Neural progenitor cell (in vitro differentiated cells): ENCODE results near the gene JAK3. TPM values are rescaled to one million over a fixed set of nuclear protein-coding genes. Genes with fewer than 3 reads are reported as not detected.

Source experiments
- DNase-seq: peaks from one replicate; pipeline ENCODE4 v3.0.0-alpha.2; 2016; ENCODE audit warnings: low spot score
- H2AFZ ChIP-seq: fragments of 200-600 bp; sonication (generic); replicated peaks from 2 replicates; pipeline ENCODE4 v1.6.1; 2016; ENCODE audit warnings: antibody characterized with exemption
- H3F3A ChIP-seq: fragments of 200-600 bp; sonication (generic); 2 replicates; pipeline ENCODE4 v1.6.1; 2016; ENCODE audit warnings: antibody characterized with exemption, low read depth
- H3K27ac ChIP-seq: fragments of 200-600 bp; sonication (generic); 2 replicates; pipeline ENCODE4 v1.5.1; 2016; ENCODE audit warnings: mild to moderate bottlenecking
- H3K27me3 ChIP-seq: fragments of 200-600 bp; sonication (generic); 2 replicates; pipeline ENCODE4 v1.6.1; 2016; ENCODE audit warnings: mild to moderate bottlenecking, moderate library complexity
- H3K36me3 ChIP-seq: fragments of 200-600 bp; sonication (generic); 2 replicates; pipeline ENCODE4 v1.5.1; 2016
- H3K4me1 ChIP-seq: fragments of 200-600 bp; sonication (generic); 2 replicates; pipeline ENCODE4 v1.6.1; 2016; ENCODE audit warnings: mixed run types
- H3K4me2 ChIP-seq: fragments of 200-600 bp; sonication (generic); 2 replicates; pipeline ENCODE4 v1.6.1; 2016
- H3K4me3 ChIP-seq: fragments of 200-600 bp; sonication (generic); 2 replicates; pipeline ENCODE4 v1.5.1; 2016
- H3K79me2 ChIP-seq: fragments of 200-600 bp; sonication (generic); 2 replicates; pipeline ENCODE4 v1.6.1; 2016; ENCODE audit warnings: low read depth
- H3K9ac ChIP-seq: fragments of 200-600 bp; sonication (generic); 2 replicates; pipeline ENCODE4 v1.6.1; 2016
- H3K9me3 ChIP-seq: fragments of 200-600 bp; sonication (generic); 2 replicates; pipeline ENCODE4 v1.5.1; 2016; ENCODE audit warnings: low read depth
- H4K20me1 ChIP-seq: fragments of 200-600 bp; sonication (generic); 2 replicates; pipeline ENCODE4 v1.6.1; 2016; ENCODE audit warnings: low read depth
- H3K27ac Mint-ChIP-seq: 3 replicates; pipeline ENCODE4 v1.8.0; 2021; ENCODE audit warnings: mixed read lengths
- H3K27me3 Mint-ChIP-seq: 2 replicates; pipeline ENCODE4 v1.8.0; 2022; ENCODE audit warnings: low read depth, mild to moderate bottlenecking, inconsistent platforms, moderate library complexity, mixed read lengths; ENCODE audit not compliant: insufficient read depth
- H3K36me3 Mint-ChIP-seq: 3 replicates; pipeline ENCODE4 v1.8.0; 2021; ENCODE audit warnings: mixed read lengths
- H3K4me1 Mint-ChIP-seq: 3 replicates; pipeline ENCODE4 v1.8.0; 2021; ENCODE audit warnings: mixed read lengths
- H3K4me3 Mint-ChIP-seq: 3 replicates; pipeline ENCODE4 v1.8.0; 2021; ENCODE audit warnings: mild to moderate bottlenecking, moderate library complexity, mixed read lengths
- H3K9me3 Mint-ChIP-seq: 3 replicates; pipeline ENCODE4 v1.8.0; 2020; ENCODE audit warnings: mixed read lengths
- CTCF ChIP-seq: fragments of 200-600 bp; sonication (generic); IDR thresholded peaks from 2 replicates; pipeline ENCODE4 v1.5.1; 2017; ENCODE audit warnings: antibody characterized with exemption, mild to moderate bottlenecking
- EZH2 ChIP-seq: fragments of 200-600 bp; sonication (generic); IDR thresholded peaks from 2 replicates; pipeline ENCODE4 v1.6.1; 2017; ENCODE audit warnings: antibody characterized with exemption, mild to moderate bottlenecking, moderate library complexity
- EZH2phosphoT487 ChIP-seq: fragments of 200-600 bp; sonication (generic); IDR thresholded peaks from 2 replicates; pipeline ENCODE4 v1.6.1; 2017; ENCODE audit warnings: antibody characterized with exemption
- total RNA-seq: library from RNA; depleted of rRNA; stranded (reverse); fragments of >200 nt; gene quantifications from 2 replicates; pipeline ENCODE4 v1.2.3, GENCODE V29; 2015; ENCODE audit warnings: low replicate concordance

Gene JAK3
- total RNA-seq, 1 donor from 2014 or later, result 3.4 TPM

DNA sequence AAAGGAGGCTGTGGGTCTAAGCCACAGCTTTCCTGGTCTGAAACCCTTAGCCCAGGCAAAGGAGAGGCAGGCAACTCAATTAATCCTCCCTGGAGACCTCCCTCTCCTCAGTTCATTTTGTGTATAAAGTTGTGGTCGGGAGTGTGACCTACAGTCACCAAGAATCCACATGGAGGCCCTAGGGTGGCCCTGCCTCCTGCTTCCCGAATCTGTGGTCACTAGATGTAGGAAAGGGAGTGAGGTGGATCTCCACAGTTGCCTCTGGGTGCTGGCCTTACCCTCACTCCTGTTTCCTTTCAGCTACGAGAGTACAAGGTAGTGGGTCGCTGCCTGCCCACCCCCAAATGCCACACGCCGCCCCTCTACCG, 13.2 kb upstream of the JAK3 start:
- no peaks in the 10 kb centered on the region for H3K9me3 ChIP-seq
- Mint-ChIP-seq H3K4me3 (peak overlapping the region; percentile 100), H3K4me1 (peaks cover 25% of the 10 kb centered on the region), H3K36me3 (peaks cover 32% of the 10 kb centered on the region), H3K9me3 (no peaks in the 10 kb centered on the region), H3K27me3 (peaks cover 20% of the 10 kb centered on the region), H3K27ac (no peak overlapping the region)
- no peak for DNase-seq
- TF ChIP-seq EZH2phosphoT487 (no peak), EZH2 (no peak), CTCF (no peak)
- H3F3A ChIP-seq, result peaks cover 56% of the 10 kb centered on the region
- peaks cover 52% of the 10 kb centered on the region for H4K20me1 ChIP-seq
- peak overlapping the region; percentile 92 for H3K9ac ChIP-seq
- peaks cover 32% of the 10 kb centered on the region for H3K79me2 ChIP-seq
- H3K4me3 ChIP-seq, result peak overlapping the region; percentile 94
- H2AFZ ChIP-seq, result no peak overlapping the region
- no peaks in the 10 kb centered on the region for H3K27me3 ChIP-seq
- H3K36me3 ChIP-seq, result peaks cover 4% of the 10 kb centered on the region
- H3K27ac ChIP-seq, result no peak overlapping the region
- H3K4me2 ChIP-seq, result peak overlapping the region; percentile 100
- peaks cover 7% of the 10 kb centered on the region for H3K4me1 ChIP-seq

DNA sequence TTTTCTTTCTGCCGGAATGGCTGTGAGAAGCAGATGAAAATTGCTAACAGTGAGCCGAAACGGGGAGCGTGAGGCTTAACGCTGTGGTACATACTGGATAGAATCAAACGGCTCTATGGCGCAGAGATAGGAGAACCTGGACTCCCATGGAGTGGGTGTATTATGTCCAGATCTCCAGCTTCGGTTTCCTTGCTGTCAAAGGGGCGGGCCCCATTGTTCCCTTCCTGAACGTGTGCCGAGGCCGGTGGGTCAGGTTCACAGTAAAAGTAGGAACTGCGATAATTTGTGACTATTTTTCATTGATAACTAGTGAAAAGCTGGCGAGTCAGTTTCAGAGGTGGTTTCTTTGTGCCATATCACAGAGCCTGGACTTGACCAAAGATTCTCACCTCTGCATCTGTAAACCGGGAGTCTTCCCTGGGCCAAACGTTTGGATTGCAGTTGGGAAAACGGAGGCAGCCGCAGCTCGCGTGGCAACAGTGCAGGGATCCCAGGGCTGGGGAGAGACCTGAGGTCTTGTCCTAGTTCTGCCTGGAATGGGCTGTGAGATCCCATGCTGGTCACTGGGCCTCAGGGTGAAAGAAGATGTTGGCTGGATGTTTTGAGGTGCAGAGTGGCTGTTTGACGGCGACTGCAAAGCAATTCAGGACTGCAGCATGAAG, 12.7 kb upstream of the JAK3 start:
- H4K20me1 ChIP-seq, result peaks cover 52% of the 10 kb centered on the region
- H3K9me3 ChIP-seq, result no peaks in the 10 kb centered on the region
- peak overlapping the region; percentile 92 for H3K9ac ChIP-seq
- Mint-ChIP-seq H3K27ac (peak overlapping the region; percentile 97), H3K9me3 (no peaks in the 10 kb centered on the region), H3K27me3 (peaks cover 21% of the 10 kb centered on the region), H3K36me3 (peaks cover 29% of the 10 kb centered on the region), H3K4me3 (peak overlapping the region; percentile 100), H3K4me1 (peaks cover 28% of the 10 kb centered on the region)
- H3F3A ChIP-seq, result peaks cover 51% of the 10 kb centered on the region
- TF ChIP-seq CTCF (no peak), EZH2phosphoT487 (no peak), EZH2 (no peak)
- peak overlapping the region; percentile 94 for H3K4me3 ChIP-seq
- H3K27me3 ChIP-seq, result peaks cover under 1% of the 10 kb centered on the region
- DNase-seq, result no peak
- peaks cover 7% of the 10 kb centered on the region for H3K4me1 ChIP-seq
- no peak overlapping the region for H3K27ac ChIP-seq
- H3K79me2 ChIP-seq, result peaks cover 32% of the 10 kb centered on the region
- H2AFZ ChIP-seq, result no peak overlapping the region
- peaks cover 4% of the 10 kb centered on the region for H3K36me3 ChIP-seq
- peak overlapping the region; percentile 100 for H3K4me2 ChIP-seq

- peak; percentile 100 for DNase-seq
- Histone ChIP-seq H3K9ac (peak within 1 kb of the TSS; percentile 92), H3K27me3 (peaks cover 7% of the 10 kb centered on the region), H3K36me3 (peaks cover 4% of the 10 kb centered on the region), H3K79me2 (peaks cover 32% of the 10 kb centered on the region), H3K27ac (no peak within 1 kb of the TSS), H3K4me1 (peaks cover 7% of the 10 kb centered on the region), H3K4me3 (peak within 1 kb of the TSS; percentile 94), H2AFZ (peak within 1 kb of the TSS; percentile 75), H3K9me3 (no peaks in the 10 kb centered on the region), H4K20me1 (peaks cover 49% of the 10 kb centered on the region), H3F3A (peaks cover 44% of the 10 kb centered on the region), H3K4me2 (peak within 1 kb of the TSS; percentile 100)
- Mint-ChIP-seq H3K36me3 (peaks cover 24% of the 10 kb centered on the region), H3K4me1 (peaks cover 30% of the 10 kb centered on the region), H3K27ac (peak within 1 kb of the TSS; percentile 97), H3K27me3 (peaks cover 23% of the 10 kb centered on the region), H3K4me3 (peak within 1 kb of the TSS; percentile 100), H3K9me3 (no peaks in the 10 kb centered on the region)
- TF ChIP-seq EZH2phosphoT487 (no peak), CTCF (peak; percentile 84)
These were observed 11.9 kb upstream of the JAK3 start, which contains the start of gene RPL18A for GRCh38 chr19:17859533-17860330. TSS of gene RPL18A (plus strand) at chr19:17859910. CDS start at chr19:17859957, 47 bp downstream.
